HCT116 (cell line): Measurements from ENCODE around the gene WNT7B. TPM values are rescaled to one million over a fixed set of nuclear protein-coding genes. Genes with fewer than 3 reads are reported as not detected.

Experiments used
- ATAC-seq: fragments of 200-7000 bp; cut with Tn5 transposase; 2 replicates; pipeline ENCODE4 v1.9.1; 2020; ENCODE audit warnings: mild to moderate bottlenecking, moderate library complexity
- BruUV-seq: library from RNA; stranded (reverse); fragments of 400-500 nt; replicated peaks from 2 replicates; lab custom pipeline; 2021; lab: Mats Ljungman, UMichigan
- CTCF ChIA-PET: fragments of 300-600 bp; sonication (Branson Sonifier 250); formaldehyde crosslinking; loops from one replicate; lab custom pipeline; 2021; ENCODE audit warnings: antibody characterized with exemption; lab: Charles Lee
- POLR2A ChIA-PET: fragments of 300-600, 350-600 bp; sonication (Branson Sonifier 250); formaldehyde crosslinking; loops from one replicate; lab custom pipeline; 2021; ENCODE audit warnings: antibody characterized with exemption; lab: Charles Lee
- RAD21 ChIA-PET, 2 experiments: fragments of 300-600 bp; sonication (Branson Sonifier 250); formaldehyde crosslinking; loops; one replicate each; lab custom pipeline; 2023; ENCODE audit warnings: low total read pairs in 2 of 2; ENCODE audit not compliant: uncharacterized antibody in 2 of 2, unreplicated experiment in 2 of 2, low non-redundant PET in 1 of 2; lab: Charles Lee
- DNase-seq: peaks from one replicate; pipeline ENCODE4 v3.0.0-alpha.2; 2010; ENCODE audit warnings: low read depth, low spot score
- H2AFZ ChIP-seq: fragments of 200-600 bp; shearing (Covaris generic), sonication (generic); 2 replicates; pipeline ENCODE4 v1.6.1; 2017; ENCODE audit warnings: low read depth, mixed run types, mixed read lengths, antibody characterized with exemption, low read length; ENCODE audit not compliant: poor library complexity, severe bottlenecking
- H3K27ac ChIP-seq: 2 replicates; pipeline ENCODE4 v1.5.1; 2012; ENCODE audit warnings: low read depth, low read length
- H3K27me3 ChIP-seq: fragments of 200-600 bp; sonication (generic); 2 replicates; pipeline ENCODE4 v1.6.1; 2016; ENCODE audit warnings: mixed run types, low read length, mixed read lengths; ENCODE audit not compliant: insufficient read depth
- H3K36me3 ChIP-seq, 2 experiments: fragments of 200-500 bp in 1 of 2; fragments of 200-600 bp in 1 of 2; sonication (Bioruptor generic) in 1 of 2; sonication (generic) in 1 of 2; 2 replicates each; pipeline versions ENCODE4 v1.5.1 to v1.6.1; 2014 to 2016; ENCODE audit warnings: low read length in 2 of 2, inconsistent platforms in 1 of 2, mixed read lengths in 1 of 2, mixed run types in 1 of 2; ENCODE audit not compliant: insufficient read depth in 2 of 2, control insufficient read depth in 1 of 2
- H3K4me1 ChIP-seq, 2 experiments: fragments of 200-600 bp in 1 of 2; sonication (generic) in 1 of 2; 2 replicates each; pipeline versions ENCODE4 v1.5.1 to v1.6.1; 2012 to 2017; ENCODE audit warnings: low read length in 2 of 2, inconsistent platforms in 1 of 2, mild to moderate bottlenecking in 1 of 2, mixed read lengths in 1 of 2, mixed run types in 1 of 2, moderate library complexity in 1 of 2; ENCODE audit not compliant: insufficient read depth in 2 of 2, control insufficient read depth in 1 of 2
- H3K4me2 ChIP-seq: fragments of 200-600 bp; sonication (generic); 2 replicates; pipeline ENCODE4 v1.6.1; 2017; ENCODE audit warnings: mixed run types, low read length, mixed read lengths
- H3K4me3 ChIP-seq, 2 experiments: fragments of 200-600 bp in 1 of 2; sonication (generic) in 1 of 2; replicated peaks in 1 of 2; 2 replicates each; pipeline ENCODE4 v1.5.1; 2011 to 2016; ENCODE audit warnings: low read length in 2 of 2, control low read depth in 1 of 2, low read depth in 1 of 2, mild to moderate bottlenecking in 1 of 2, mixed read lengths in 1 of 2, mixed run types in 1 of 2
- H3K79me2 ChIP-seq: fragments of 200-600 bp; sonication (generic); 2 replicates; pipeline ENCODE4 v1.6.1; 2017; ENCODE audit warnings: mild to moderate bottlenecking, mixed run types, low read length, moderate library complexity, mixed read lengths; ENCODE audit not compliant: insufficient read depth
- H3K9ac ChIP-seq: fragments of 200-600 bp; sonication (generic); 2 replicates; pipeline ENCODE4 v1.6.1; 2016; ENCODE audit warnings: low read length, mixed read lengths
- H3K9me2 ChIP-seq: fragments of 200-600 bp; sonication (generic), shearing (Covaris generic); 2 replicates; pipeline ENCODE4 v1.6.1; 2017; ENCODE audit warnings: mixed run types, mild to moderate bottlenecking, moderate library complexity; ENCODE audit not compliant: insufficient read depth
- H3K9me3 ChIP-seq, 2 experiments: fragments of 200-500 bp in 1 of 2; fragments of 200-600 bp in 1 of 2; sonication (Bioruptor generic) in 1 of 2; sonication (generic) in 1 of 2; 2 replicates each; pipeline ENCODE4 v1.6.1; 2014 to 2017; ENCODE audit warnings: low read length in 2 of 2, mixed read lengths in 2 of 2, inconsistent platforms in 1 of 2, low read depth in 1 of 2, mild to moderate bottlenecking in 1 of 2, mixed run types in 1 of 2, moderate library complexity in 1 of 2; ENCODE audit not compliant: control insufficient read depth in 1 of 2, insufficient read depth in 1 of 2
- H4K20me1 ChIP-seq: fragments of 200-600 bp; sonication (generic), shearing (Covaris generic); 2 replicates; pipeline ENCODE4 v1.6.1; 2017; ENCODE audit warnings: mixed run types, mild to moderate bottlenecking, moderate library complexity; ENCODE audit not compliant: insufficient read depth
- CBX3 ChIP-seq: IDR thresholded peaks from 2 replicates; pipeline ENCODE4 v1.6.1; 2012; ENCODE audit warnings: low read depth
- EGR1 ChIP-seq: IDR thresholded peaks from 2 replicates; pipeline ENCODE4 v1.6.1; 2012; ENCODE audit warnings: low read depth
- ELF1 ChIP-seq: IDR thresholded peaks from 2 replicates; pipeline ENCODE4 v1.6.1; 2012; ENCODE audit warnings: low read depth, borderline replicate concordance
- EZH2 ChIP-seq: fragments of 200-600 bp; sonication (generic); IDR thresholded peaks from 2 replicates; pipeline ENCODE4 v1.6.1; 2017; ENCODE audit warnings: antibody characterized with exemption, mixed run types
- EZH2phosphoT487 ChIP-seq: fragments of 200-600 bp; IDR thresholded peaks from 2 replicates; pipeline ENCODE4 v1.6.1; 2018; ENCODE audit warnings: antibody characterized with exemption, borderline replicate concordance
- FOSL1 ChIP-seq: IDR thresholded peaks from 2 replicates; pipeline ENCODE4 v1.6.1; 2012; ENCODE audit warnings: low read depth
- MAX ChIP-seq: IDR thresholded peaks from 2 replicates; pipeline ENCODE4 v1.6.1; 2012
- POLR2AphosphoS5 ChIP-seq: IDR thresholded peaks from 2 replicates; pipeline ENCODE4 v1.6.1; 2011; ENCODE audit warnings: mild to moderate bottlenecking, low read depth, low read length, moderate library complexity
- REST ChIP-seq: IDR thresholded peaks from 2 replicates; pipeline ENCODE4 v1.6.1; 2012; ENCODE audit warnings: low read depth
- TCF7L2 ChIP-seq: IDR thresholded peaks from 2 replicates; pipeline ENCODE4 v1.7.0; 2011; ENCODE audit warnings: borderline replicate concordance, inconsistent platforms; ENCODE audit not compliant: insufficient read depth, insufficient read length; ENCODE audit errors: extremely low read depth
- YY1 ChIP-seq: IDR thresholded peaks from 2 replicates; pipeline ENCODE4 v1.6.1; 2011; ENCODE audit warnings: low read length, low read depth, moderate library complexity, mild to moderate bottlenecking; ENCODE audit not compliant: insufficient replicate concordance; ENCODE audit errors: extremely low read depth
- ZFX ChIP-seq: fragments of 450-650 bp; IDR thresholded peaks from 2 replicates; pipeline ENCODE4 v1.6.1; 2017
- intact Hi-C: fragments of 100-400 bp; cut with micrococcal nuclease; formaldehyde crosslinking; loops from 2 replicates; pipeline ENCODE4 v1.10.0; 2022
- total RNA-seq: library from RNA; stranded (reverse); gene quantifications from one replicate; pipeline ENCODE4 v1.2.1, GENCODE V29; 2021; ENCODE audit not compliant: unreplicated experiment
- TF ChIP-seq, protein P1 (sequence below): IDR thresholded peaks from 2 replicates; pipeline ENCODE4 v1.6.1; 2011; ENCODE audit warnings: mild to moderate bottlenecking, low read length, moderate library complexity; ENCODE audit not compliant: insufficient replicate concordance; ENCODE audit errors: extremely low read depth
- TF ChIP-seq, protein P2 (sequence below): IDR thresholded peaks from 2 replicates; pipeline ENCODE4 v1.6.1; 2012
- TF ChIP-seq, protein P3 (sequence below), 3 experiments: fragments of 200-600 bp in 1 of 3; sonication (generic) in 1 of 3; IDR thresholded peaks in 2 of 3; conservative IDR thresholded peaks in 1 of 3; 2 replicates each; pipeline ENCODE4 v1.5.1; 2012 to 2017; ENCODE audit warnings: low read depth in 2 of 3, low read length in 2 of 3, antibody characterized with exemption in 1 of 3, borderline replicate concordance in 1 of 3, control low read depth in 1 of 3, mild to moderate bottlenecking in 1 of 3, mixed read lengths in 1 of 3, mixed run types in 1 of 3, moderate library complexity in 1 of 3; ENCODE audit not compliant: insufficient read depth in 1 of 3

WNT7B gene
- total RNA-seq, 1 experiment from 2014 or later, result 10.5 TPM

- TF ChIP-seq, protein P1, sequence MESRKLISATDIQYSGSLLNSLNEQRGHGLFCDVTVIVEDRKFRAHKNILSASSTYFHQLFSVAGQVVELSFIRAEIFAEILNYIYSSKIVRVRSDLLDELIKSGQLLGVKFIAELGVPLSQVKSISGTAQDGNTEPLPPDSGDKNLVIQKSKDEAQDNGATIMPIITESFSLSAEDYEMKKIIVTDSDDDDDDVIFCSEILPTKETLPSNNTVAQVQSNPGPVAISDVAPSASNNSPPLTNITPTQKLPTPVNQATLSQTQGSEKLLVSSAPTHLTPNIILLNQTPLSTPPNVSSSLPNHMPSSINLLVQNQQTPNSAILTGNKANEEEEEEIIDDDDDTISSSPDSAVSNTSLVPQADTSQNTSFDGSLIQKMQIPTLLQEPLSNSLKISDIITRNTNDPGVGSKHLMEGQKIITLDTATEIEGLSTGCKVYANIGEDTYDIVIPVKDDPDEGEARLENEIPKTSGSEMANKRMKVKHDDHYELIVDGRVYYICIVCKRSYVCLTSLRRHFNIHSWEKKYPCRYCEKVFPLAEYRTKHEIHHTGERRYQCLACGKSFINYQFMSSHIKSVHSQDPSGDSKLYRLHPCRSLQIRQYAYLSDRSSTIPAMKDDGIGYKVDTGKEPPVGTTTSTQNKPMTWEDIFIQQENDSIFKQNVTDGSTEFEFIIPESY, result no peak
- no peak for TF ChIP-seq CBX3
- TF ChIP-seq ELF1, result no peak
- TF ChIP-seq EZH2, result no peak
- no peak for TF ChIP-seq ZFX
Observed at GRCh38 chr22:45908961-45909360, 68.0 kb downstream of the WNT7B start (continued).

DNA sequence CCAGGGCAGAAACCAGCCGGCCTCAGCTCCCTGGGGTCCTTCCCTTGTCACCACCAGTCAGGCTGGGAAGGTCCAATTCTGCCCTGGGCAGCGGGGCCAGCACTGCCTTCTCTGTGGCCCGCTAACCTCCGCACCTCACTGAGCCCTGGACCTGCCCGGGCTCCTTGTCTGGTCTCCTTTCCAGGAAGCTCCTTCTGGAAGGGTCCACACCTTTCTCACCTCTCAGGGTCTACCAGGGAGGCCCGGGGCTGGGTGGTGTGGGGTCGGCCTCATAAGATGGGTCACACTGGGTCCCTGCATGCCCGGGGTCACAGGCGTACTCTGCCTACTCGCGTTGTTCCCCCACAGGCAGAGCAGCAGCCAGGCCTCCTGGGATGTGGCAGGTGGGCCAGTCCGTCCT lies 69.0 kb downstream of the WNT7B start:
- no peak overlapping the region for H3K4me3 ChIP-seq
- no peaks in the 10 kb centered on the region; the same call in 1 of the 2 replicates for H3K27me3 ChIP-seq
- ChIA-PET RAD21 (no interaction called here), CTCF (no interaction called here), POLR2A (no interaction called here)
- H3K79me2 ChIP-seq, result no peaks in the 10 kb centered on the region
- H4K20me1 ChIP-seq, result no peaks in the 10 kb centered on the region
- no peaks in the 10 kb centered on the region for H3K9me2 ChIP-seq
- DNase-seq, result no peak
- H2AFZ ChIP-seq, result no peak overlapping the region
- intact Hi-C loops, result no loop called here
- no peak overlapping the region for H3K4me2 ChIP-seq
- no peak for TF ChIP-seq ZFX
- TF ChIP-seq TCF7L2, result no peak
- no peak for TF ChIP-seq EZH2phosphoT487
- TF ChIP-seq, protein P2, sequence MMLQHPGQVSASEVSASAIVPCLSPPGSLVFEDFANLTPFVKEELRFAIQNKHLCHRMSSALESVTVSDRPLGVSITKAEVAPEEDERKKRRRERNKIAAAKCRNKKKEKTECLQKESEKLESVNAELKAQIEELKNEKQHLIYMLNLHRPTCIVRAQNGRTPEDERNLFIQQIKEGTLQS, result no peak
- no peak for TF ChIP-seq EZH2
- TF ChIP-seq, protein P3, sequence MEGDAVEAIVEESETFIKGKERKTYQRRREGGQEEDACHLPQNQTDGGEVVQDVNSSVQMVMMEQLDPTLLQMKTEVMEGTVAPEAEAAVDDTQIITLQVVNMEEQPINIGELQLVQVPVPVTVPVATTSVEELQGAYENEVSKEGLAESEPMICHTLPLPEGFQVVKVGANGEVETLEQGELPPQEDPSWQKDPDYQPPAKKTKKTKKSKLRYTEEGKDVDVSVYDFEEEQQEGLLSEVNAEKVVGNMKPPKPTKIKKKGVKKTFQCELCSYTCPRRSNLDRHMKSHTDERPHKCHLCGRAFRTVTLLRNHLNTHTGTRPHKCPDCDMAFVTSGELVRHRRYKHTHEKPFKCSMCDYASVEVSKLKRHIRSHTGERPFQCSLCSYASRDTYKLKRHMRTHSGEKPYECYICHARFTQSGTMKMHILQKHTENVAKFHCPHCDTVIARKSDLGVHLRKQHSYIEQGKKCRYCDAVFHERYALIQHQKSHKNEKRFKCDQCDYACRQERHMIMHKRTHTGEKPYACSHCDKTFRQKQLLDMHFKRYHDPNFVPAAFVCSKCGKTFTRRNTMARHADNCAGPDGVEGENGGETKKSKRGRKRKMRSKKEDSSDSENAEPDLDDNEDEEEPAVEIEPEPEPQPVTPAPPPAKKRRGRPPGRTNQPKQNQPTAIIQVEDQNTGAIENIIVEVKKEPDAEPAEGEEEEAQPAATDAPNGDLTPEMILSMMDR (IDR thresholded peaks at IDR 0.05 in 2 of 3, conservative IDR thresholded peaks at IDR 0.05 in 1 of 3; ENCODE audit: borderline replicate concordance in 1 of 3, insufficient read depth in 1 of 3, low read depth in 2 of 3, low read length in 2 of 3), result no peak
- no peak for TF ChIP-seq MAX
- no peak for TF ChIP-seq POLR2AphosphoS5
- no peak for TF ChIP-seq FOSL1
- TF ChIP-seq REST, result no peak
- no peak for TF ChIP-seq EGR1
- TF ChIP-seq YY1, result no peak
- no peak overlapping the region for H3K9ac ChIP-seq
- BruUV-seq, result no TSS peak
- no peaks in the 10 kb centered on the region for H3K9me3 ChIP-seq
- H3K36me3 ChIP-seq, result no peaks in the 10 kb centered on the region
- H3K27ac ChIP-seq, result no peak overlapping the region
- no peak for ATAC-seq
- H3K4me1 ChIP-seq, result peaks cover 11 to 14% of the 10 kb centered on the region in 2 experiments
